Left ventricle myocardium inferior (tissue), 1 donor: ENCODE measurements around the gene ADAMTS7. TPM values are rescaled to one million over a fixed set of nuclear protein-coding genes. Genes with fewer than 3 reads are reported as not detected.
"Not testable (repeated sequence)": the region's sequence is repeated elsewhere in the genome, so short reads cannot be mapped to it uniquely, and the experiment has no call there.

ENCODE experiments used
- DNase-seq: peaks from one replicate; pipeline ENCODE4 v3.0.0-alpha.2; 2020
- H3K27ac ChIP-seq: fragments of 200-600 bp; replicated peaks from 2 replicates; pipeline ENCODE4 v1.8.0; 2021
- H3K27me3 ChIP-seq: fragments of 200-600 bp; 2 replicates; pipeline ENCODE4 v1.8.0; 2021; ENCODE audit warnings: low read depth
- H3K36me3 ChIP-seq: fragments of 200-600 bp; 2 replicates; pipeline ENCODE4 v1.8.0; 2021
- H3K4me1 ChIP-seq: fragments of 200-600 bp; 2 replicates; pipeline ENCODE4 v1.8.0; 2021
- H3K4me3 ChIP-seq: fragments of 200-600 bp; 2 replicates; pipeline ENCODE4 v1.8.0; 2021; ENCODE audit warnings: mild to moderate bottlenecking, moderate library complexity
- H3K9me3 ChIP-seq: fragments of 200-600 bp; replicated peaks from 2 replicates; pipeline ENCODE4 v1.8.0; 2021
- intact Hi-C: fragments of 100-400 bp; cut with micrococcal nuclease; formaldehyde crosslinking; loops from one replicate; pipeline ENCODE4 v1.11.0; 2022
- total RNA-seq: library from RNA; stranded (reverse); fragmentation: NEBNext Ultra II Directional; extraction: Animal tissue kit (Norgen Biotek cat#: 25700); gene quantifications from one replicate; pipeline ENCODE4 v1.2.1, GENCODE V29; 2021
- TF ChIP-seq, protein P1 (sequence below): fragments of 200-600 bp; IDR thresholded peaks from 2 replicates; pipeline ENCODE4 v1.8.0; 2021; ENCODE audit warnings: antibody characterized with exemption, mild to moderate bottlenecking, borderline replicate concordance
- donor health status: DM: no; HTN: yes; CAD: no; lungs with severe emphysema.

ADAMTS7 gene
- total RNA-seq, 1 donor from 2014 or later, result 24.2 TPM

DNA sequence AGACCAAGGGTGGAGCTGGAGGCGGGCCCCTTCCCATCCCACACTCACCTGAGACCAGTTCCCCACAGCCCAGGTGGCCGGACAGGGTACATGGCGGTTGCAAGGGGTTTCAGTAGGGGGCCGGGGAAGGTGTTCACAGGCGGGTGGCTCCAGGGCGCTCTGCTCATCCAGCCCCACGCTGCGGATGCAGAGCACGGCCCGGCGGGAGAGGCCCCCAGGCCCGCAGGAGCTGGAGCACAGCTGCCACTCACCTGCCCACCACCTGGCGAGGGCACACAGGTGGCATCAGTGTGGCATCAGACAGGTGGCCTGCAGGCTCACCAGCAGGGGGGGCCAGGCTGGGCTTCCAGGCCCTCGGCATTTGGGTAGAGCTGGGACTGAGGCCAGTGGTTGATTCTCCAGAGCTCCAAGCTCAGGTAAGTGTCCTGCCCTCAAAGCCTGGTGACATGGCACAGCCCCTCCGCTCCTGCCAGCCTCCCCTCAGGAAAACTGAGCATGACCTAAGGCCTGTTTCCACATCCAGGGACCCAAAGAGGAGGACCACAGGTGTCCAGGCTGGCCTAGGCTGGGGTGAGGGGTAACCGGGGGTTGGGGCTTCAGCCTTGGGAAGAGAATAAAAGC lies 43.8 kb downstream of the ADAMTS7 start:
- intact Hi-C loops, result no loop called here
- Histone ChIP-seq H3K27me3 (no peaks in the 10 kb centered on the region), H3K9me3 (no peaks in the 10 kb centered on the region), H3K27ac (no peak overlapping the region), H3K4me3 (no peak overlapping the region), H3K4me1 (peaks cover 17% of the 10 kb centered on the region), H3K36me3 (peaks cover 6% of the 10 kb centered on the region)
- TF ChIP-seq, protein P1, sequence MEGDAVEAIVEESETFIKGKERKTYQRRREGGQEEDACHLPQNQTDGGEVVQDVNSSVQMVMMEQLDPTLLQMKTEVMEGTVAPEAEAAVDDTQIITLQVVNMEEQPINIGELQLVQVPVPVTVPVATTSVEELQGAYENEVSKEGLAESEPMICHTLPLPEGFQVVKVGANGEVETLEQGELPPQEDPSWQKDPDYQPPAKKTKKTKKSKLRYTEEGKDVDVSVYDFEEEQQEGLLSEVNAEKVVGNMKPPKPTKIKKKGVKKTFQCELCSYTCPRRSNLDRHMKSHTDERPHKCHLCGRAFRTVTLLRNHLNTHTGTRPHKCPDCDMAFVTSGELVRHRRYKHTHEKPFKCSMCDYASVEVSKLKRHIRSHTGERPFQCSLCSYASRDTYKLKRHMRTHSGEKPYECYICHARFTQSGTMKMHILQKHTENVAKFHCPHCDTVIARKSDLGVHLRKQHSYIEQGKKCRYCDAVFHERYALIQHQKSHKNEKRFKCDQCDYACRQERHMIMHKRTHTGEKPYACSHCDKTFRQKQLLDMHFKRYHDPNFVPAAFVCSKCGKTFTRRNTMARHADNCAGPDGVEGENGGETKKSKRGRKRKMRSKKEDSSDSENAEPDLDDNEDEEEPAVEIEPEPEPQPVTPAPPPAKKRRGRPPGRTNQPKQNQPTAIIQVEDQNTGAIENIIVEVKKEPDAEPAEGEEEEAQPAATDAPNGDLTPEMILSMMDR, result no peak
- no peak for DNase-seq

DNA sequence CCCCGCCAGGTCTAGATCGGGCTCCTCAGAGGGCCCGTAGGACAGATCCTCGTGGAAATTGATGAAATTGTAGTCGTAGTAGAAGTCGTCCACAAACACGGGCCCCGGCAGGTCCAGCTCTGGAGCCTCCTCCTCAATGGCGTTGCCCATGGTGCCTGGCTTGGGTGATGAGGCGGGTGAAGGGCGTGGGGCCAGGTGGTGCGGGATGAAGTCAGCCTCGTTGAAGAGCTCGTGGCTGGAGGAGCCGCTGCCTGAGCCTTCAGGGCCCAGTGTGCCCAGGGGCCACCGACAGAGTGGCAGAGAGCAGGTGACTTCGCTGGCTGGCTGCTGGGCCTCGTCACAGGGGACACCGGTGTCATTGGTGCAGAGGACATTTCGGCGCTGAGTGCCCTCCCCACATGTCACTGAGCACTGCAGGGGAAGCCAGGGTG lies 44.6 kb downstream of the ADAMTS7 start:
- H3K4me3 ChIP-seq, H3K9me3 ChIP-seq, H3K27me3 ChIP-seq, H3K27ac ChIP-seq, H3K36me3 ChIP-seq, intact Hi-C loops, DNase-seq: not testable (repeated sequence)
- H3K4me1 ChIP-seq, result peaks cover 25% of the 10 kb centered on the region

DNA sequence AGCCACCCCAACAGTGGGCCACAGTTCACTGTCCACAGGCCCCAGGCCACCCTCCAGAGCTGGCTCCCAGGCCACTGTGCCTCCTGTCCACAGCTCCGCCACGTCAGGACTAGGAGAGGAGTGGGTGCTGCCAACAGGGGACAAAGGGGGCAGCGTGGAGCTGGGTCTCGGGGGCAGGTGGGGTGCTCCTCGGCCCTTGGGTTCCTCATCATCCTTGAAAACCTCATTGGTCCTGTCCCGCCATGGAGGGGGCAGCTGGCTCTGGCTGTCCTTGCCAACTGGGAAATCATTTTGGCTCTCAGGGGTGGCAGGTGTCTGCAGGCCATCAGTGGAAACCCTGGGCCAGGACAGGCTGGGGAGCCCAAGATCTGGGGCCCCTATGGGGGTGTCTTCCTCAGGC lies 45.2 kb downstream of the ADAMTS7 start:
- no peak for DNase-seq
- Histone ChIP-seq H3K27ac (no peak overlapping the region), H3K4me1 (peaks cover 31% of the 10 kb centered on the region), H3K4me3 (no peak overlapping the region), H3K36me3 (peaks cover 3% of the 10 kb centered on the region), H3K27me3 (no peaks in the 10 kb centered on the region), H3K9me3 (no peaks in the 10 kb centered on the region)
- intact Hi-C loops, result no loop called here
- TF ChIP-seq, protein P1, result no peak

DNA sequence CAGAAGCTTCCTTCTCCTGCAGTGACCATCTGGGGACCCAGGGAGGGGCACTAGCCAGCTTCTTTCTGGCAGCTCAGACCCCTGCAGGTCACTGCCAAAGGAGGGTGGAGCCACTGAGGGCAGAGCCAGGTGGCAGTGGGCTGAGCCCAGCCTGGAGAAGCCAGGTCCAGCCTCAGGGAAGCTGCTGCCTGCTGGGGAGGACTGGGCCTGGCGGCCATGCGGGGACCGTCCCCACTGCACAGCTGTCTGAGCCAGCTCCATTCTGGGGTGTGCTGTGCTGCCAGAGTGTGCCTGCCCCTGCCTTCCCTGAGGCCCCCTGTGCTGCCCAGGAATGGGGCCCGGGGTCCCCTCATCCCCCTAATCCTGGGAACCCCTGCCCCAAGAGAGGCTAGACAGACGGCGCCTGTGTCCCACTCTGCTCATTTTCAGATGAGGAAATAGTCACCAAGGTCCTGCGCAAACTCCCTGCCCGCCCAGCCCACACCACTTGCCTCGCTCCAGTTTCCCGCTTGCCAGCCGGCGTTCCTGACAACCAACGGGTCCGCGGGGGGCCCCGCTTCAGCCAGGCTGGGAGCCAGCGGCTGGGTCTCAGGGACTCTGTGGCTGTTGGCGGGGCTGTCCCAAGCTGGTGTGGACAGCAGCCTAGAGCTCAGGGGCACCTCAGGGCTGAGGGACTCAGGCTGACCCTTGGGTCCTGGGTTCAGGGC lies 46.0 kb downstream of the ADAMTS7 start:
- H3K9me3 ChIP-seq, H3K36me3 ChIP-seq, H3K4me3 ChIP-seq, intact Hi-C loops, H3K27me3 ChIP-seq, DNase-seq, H3K27ac ChIP-seq: not testable (repeated sequence)
- peaks cover 34% of the 10 kb centered on the region for H3K4me1 ChIP-seq

DNA sequence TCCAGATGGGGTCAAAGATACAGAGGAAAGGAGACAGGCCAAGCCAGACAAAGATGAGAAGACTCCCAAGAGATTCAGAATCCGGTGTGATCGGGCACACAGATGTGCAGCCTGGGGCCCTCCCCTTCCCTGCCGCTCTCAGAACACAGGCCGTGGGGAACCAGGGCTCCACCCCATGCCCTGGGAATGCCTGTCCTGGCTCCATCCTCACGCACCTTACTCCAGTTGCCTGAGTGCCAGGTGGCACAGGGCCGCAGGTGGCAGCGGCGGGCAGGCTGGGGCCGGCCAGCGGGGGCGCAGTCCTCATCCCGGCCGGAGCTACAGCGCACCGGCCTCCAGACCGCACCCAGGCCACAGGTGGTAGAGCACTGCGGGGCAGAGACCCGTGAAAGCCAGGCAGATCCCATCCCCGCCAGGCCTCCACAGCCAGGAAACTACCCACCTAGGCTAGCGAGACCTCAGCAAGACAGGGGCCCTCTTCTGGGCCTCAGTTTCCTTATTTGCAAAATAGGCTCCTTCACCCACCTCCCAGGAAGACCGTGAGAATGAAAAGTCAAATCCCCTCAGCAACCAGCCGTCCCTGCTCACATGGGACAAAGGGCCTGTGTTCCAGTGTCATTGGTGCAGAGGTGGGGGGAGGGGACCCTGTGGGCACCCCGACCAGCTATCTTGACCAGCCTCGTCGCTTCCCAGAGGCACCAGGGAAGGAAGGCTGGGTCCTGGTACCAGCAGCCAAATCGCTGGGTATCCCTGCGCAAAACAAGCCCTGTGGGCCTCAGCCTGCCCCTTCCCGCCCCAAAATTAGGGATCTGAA lies 46.7 kb downstream of the ADAMTS7 start:
- H3K27me3 ChIP-seq, H3K4me3 ChIP-seq, H3K36me3 ChIP-seq, intact Hi-C loops, H3K27ac ChIP-seq, DNase-seq, H3K9me3 ChIP-seq: not testable (repeated sequence)
- H3K4me1 ChIP-seq, result peaks cover 39% of the 10 kb centered on the region

DNA sequence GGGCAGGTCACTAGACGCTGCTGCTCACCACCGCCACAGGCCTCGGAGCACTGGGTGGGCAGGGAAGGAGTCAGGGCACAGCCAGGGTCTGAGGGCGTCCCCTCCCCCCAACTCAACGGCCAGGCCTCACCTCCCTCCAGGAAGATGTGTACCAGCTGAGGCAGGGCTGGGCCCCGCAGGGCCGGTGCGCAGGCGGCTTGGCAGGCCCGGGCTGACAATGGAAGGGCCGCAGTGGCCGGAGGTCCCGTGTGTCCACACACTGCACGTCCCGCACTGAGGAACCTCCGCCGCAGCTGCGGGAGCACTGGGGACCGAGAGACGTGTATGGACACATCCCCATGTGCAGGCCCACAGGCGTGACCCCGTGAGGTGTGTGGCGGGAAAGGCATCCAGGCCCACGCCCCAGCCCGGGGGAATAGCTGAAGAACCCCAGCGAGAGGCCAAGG lies 47.4 kb downstream of the ADAMTS7 start:
- DNase-seq, result no peak
- Histone ChIP-seq H3K27me3 (no peaks in the 10 kb centered on the region), H3K36me3 (no peaks in the 10 kb centered on the region), H3K4me1 (peaks cover 46% of the 10 kb centered on the region), H3K4me3 (no peak overlapping the region), H3K27ac (no peak overlapping the region), H3K9me3 (no peaks in the 10 kb centered on the region)
- TF ChIP-seq, protein P1, result no peak
- intact Hi-C loops, result no loop called here
